AG08395 (cell line): Measurements from ENCODE around the gene KRT6B.
A peak's percentile ranks its signal among the peaks of the same experiment; 100 is the strongest.

ENCODE experiments used
- DNase-seq: peaks from one replicate; pipeline ENCODE4 v3.0.0; 2012; ENCODE audit warnings: mixed read lengths, low spot score

The KRT6B gene

GRCh38 chr12:52436000-52436827, 15.7 kb downstream of the KRT6B start:
- DNase-seq: no peak

GRCh38 chr12:52435659-52435999, 16.3 kb downstream of the KRT6B start:
- DNase-seq: no peak

- DNase-seq: no peak
Measured at GRCh38 chr12:52434760-52435530, 17.0 kb downstream of the KRT6B start.

- DNase-seq: no peak
Measured at GRCh38 chr12:52434081-52434733, 17.7 kb downstream of the KRT6B start, which contains the start of gene KRT75. Gene KRT75, minus strand, starts transcription at chr12:52434371. Its CDS starts 67 bp downstream, at chr12:52434304.

- no peak for DNase-seq
Measured at GRCh38 chr12:52433501-52434080, 18.4 kb downstream of the KRT6B start.

GRCh38 chr12:52432559-52433207, 19.3 kb downstream of the KRT6B start:
- DNase-seq: no peak

GRCh38 chr12:52428121-52428520, 23.8 kb downstream of the KRT6B start:
- no peak for DNase-seq

GRCh38 chr12:52427083-52427482, 24.9 kb downstream of the KRT6B start:
- no peak for DNase-seq

- DNase-seq: no peak
Measured at GRCh38 chr12:52426034-52426433, 25.9 kb downstream of the KRT6B start.

GRCh38 chr12:52425466-52425865, 26.5 kb downstream of the KRT6B start:
- no peak for DNase-seq

GRCh38 chr12:52423661-52424500, 28.1 kb downstream of the KRT6B start:
- DNase-seq: no peak

GRCh38 chr12:52423035-52423434, 28.9 kb downstream of the KRT6B start:
- DNase-seq: no peak

- DNase-seq: no peak
Measured at GRCh38 chr12:52419656-52420055, 32.3 kb downstream of the KRT6B start.

GRCh38 chr12:52418576-52419110, 33.3 kb downstream of the KRT6B start:
- no peak for DNase-seq

GRCh38 chr12:52417740-52418139, 34.2 kb downstream of the KRT6B start:
- DNase-seq: no peak

GRCh38 chr12:52416795-52417194, 35.2 kb downstream of the KRT6B start:
- DNase-seq: no peak

- peak; percentile 81 for DNase-seq
Measured at GRCh38 chr12:52415870-52416750, 35.8 kb downstream of the KRT6B start.

- no peak for DNase-seq
Measured at GRCh38 chr12:52414936-52415335, 37.0 kb downstream of the KRT6B start.

- no peak for DNase-seq
Measured at GRCh38 chr12:52413782-52414345, 38.1 kb downstream of the KRT6B start.
